GM12878 (cell line): ENCODE results near the gene MARS2. TPM values are rescaled to one million over a fixed set of nuclear protein-coding genes. Genes with fewer than 3 reads are reported as not detected.
A peak's percentile ranks its signal among the peaks of the same experiment; 100 is the strongest.

Experiments
- BACH1 ChIP-seq: fragments of 450-650 bp; IDR thresholded peaks from 2 replicates; pipeline ENCODE4 v1.6.1; 2017; ENCODE audit warnings: mild to moderate bottlenecking, borderline replicate concordance
- BCLAF1 ChIP-seq: fragments of 450-650 bp; IDR thresholded peaks from 2 replicates; pipeline ENCODE4 v1.6.1; 2017; ENCODE audit warnings: antibody characterized with exemption, mild to moderate bottlenecking, moderate library complexity
- BHLHE40 ChIP-seq, 2 experiments: fragments of 450-650 bp in 1 of 2; IDR thresholded peaks; 2 replicates each; pipeline ENCODE4 v1.6.1; 2011 to 2017; ENCODE audit warnings: low read depth in 2 of 2, borderline replicate concordance in 1 of 2, improper control_type of control experiment in 1 of 2, low read length in 1 of 2, mild to moderate bottlenecking in 1 of 2
- CBFB ChIP-seq: IDR thresholded peaks from 2 replicates; pipeline ENCODE4 v1.6.1; 2016; ENCODE audit warnings: antibody characterized with exemption, low read depth
- CHD4 ChIP-seq: fragments of 200-600 bp; sonication (generic); IDR thresholded peaks from 2 replicates; pipeline ENCODE4 v1.6.1; 2016; ENCODE audit warnings: mild to moderate bottlenecking
- CREB1 ChIP-seq: IDR thresholded peaks from 2 replicates; pipeline ENCODE4 v1.6.1; 2012; ENCODE audit warnings: low read depth, mild to moderate bottlenecking, inconsistent platforms
- CREM ChIP-seq: IDR thresholded peaks from 2 replicates; pipeline ENCODE4 v1.6.1; 2014; ENCODE audit warnings: antibody characterized with exemption, low read depth
- DPF2 ChIP-seq: fragments of 450-650 bp; IDR thresholded peaks from 2 replicates; pipeline ENCODE4 v1.6.1; 2017; ENCODE audit warnings: mild to moderate bottlenecking
- MXI1 ChIP-seq: fragments of 150-350 bp; IDR thresholded peaks from 2 replicates; pipeline ENCODE4 v1.6.1; 2011; ENCODE audit warnings: low read depth, mild to moderate bottlenecking, inconsistent platforms, low read length, improper control_type of control experiment
- MYC ChIP-seq: IDR thresholded peaks from 2 replicates; pipeline ENCODE4 v1.6.1; 2011; ENCODE audit warnings: mild to moderate bottlenecking, low read length, moderate library complexity, inconsistent platforms; ENCODE audit not compliant: insufficient read depth, insufficient replicate concordance, insufficient read length, severe bottlenecking
- NFXL1 ChIP-seq: fragments of 450-650 bp; IDR thresholded peaks from 2 replicates; pipeline ENCODE4 v1.6.1; 2017; ENCODE audit warnings: antibody characterized with exemption, mild to moderate bottlenecking, borderline replicate concordance
- NR2F1 ChIP-seq: fragments of 450-650 bp; conservative IDR thresholded peaks from 2 replicates; pipeline ENCODE4 v1.6.1; 2017; ENCODE audit warnings: mild to moderate bottlenecking
- SIX5 ChIP-seq: IDR thresholded peaks from 2 replicates; pipeline ENCODE4 v1.6.1; 2011; ENCODE audit warnings: mild to moderate bottlenecking, low read depth, low read length, moderate library complexity; ENCODE audit not compliant: severe bottlenecking
- TAF1 ChIP-seq: IDR thresholded peaks from 2 replicates; pipeline ENCODE4 v1.6.1; 2011; ENCODE audit warnings: mild to moderate bottlenecking, low read depth, low read length, borderline replicate concordance
- ZNF207 ChIP-seq: fragments of 450-650 bp; IDR thresholded peaks from 2 replicates; pipeline ENCODE4 v1.6.1; 2014; ENCODE audit warnings: antibody characterized with exemption, mild to moderate bottlenecking, borderline replicate concordance
- polyA plus RNA-seq, 11 experiments: library from polyadenylated mRNA; depleted of rRNA in 4 of 11; unstranded in 6 of 11; stranded (reverse) in 5 of 11; fragments of >200 nt; fragmentation: Nextera tagmentation in 4 of 11; fragmentation: Illumina TruSeq in 1 of 11; extraction: Ambion mirVana in 4 of 11; extraction: Trizol in 1 of 11; gene quantifications; 1 replicate in 1 of 11; 2 replicates in 10 of 11; pipeline versions ENCODE4 v1.2.1 to v1.2.3, GENCODE V29; 2011 to 2016; ENCODE audit warnings: inconsistent platforms in 2 of 11, missing spikeins in 2 of 11, low read depth in 1 of 11
- total RNA-seq, 4 experiments: library from RNA; depleted of rRNA in 3 of 4; stranded (reverse); fragments of >200 nt in 3 of 4; fragmentation: Illumina TruSeq in 1 of 4; extraction: Trizol in 1 of 4; gene quantifications; 2 replicates each; pipeline versions ENCODE4 v1.2.1 to v1.2.3, GENCODE V29; 2013 to 2021

The MARS2 gene
- total and polyA plus RNA-seq, 10 of the 15 experiments (the other 5 are each of a cell fraction or from before 2014, with no cell fraction given), result 4.0 to 22.7 (median 18.5) TPM

GRCh38 chr2:197705121-197705911, at the start of gene MARS2 (continued):
- TF ChIP-seq ZNF207 (peak; percentile 46; the same call in 1 of the 2 replicates), DPF2 (peak; percentile 82), TAF1 (peak; percentile 68; the same call in 1 of the 2 replicates), CBFB (peak; percentile 50; the same call in 1 of the 2 replicates), NFXL1 (no peak), NR2F1 (0 out of 2 replicates have a peak, but pooled peaks have one; percentile 16), CREB1 (peak; percentile 67; the same call in 1 of the 2 replicates), BCLAF1 (no peak), BHLHE40 (IDR thresholded peaks at IDR 0.05; ENCODE audit: borderline replicate concordance in 1 of 2, low read depth in 2 of 2, low read length in 1 of 2) (peak; percentile 95 to 98), SIX5 (no peak), CREM (peak; percentile 55), BACH1 (peak; percentile 32; the same call in 1 of the 2 replicates), MXI1 (peak; percentile 99), MYC (peak; percentile 50), CHD4 (no peak)
